ENCODE results near the gene ATRIP. TPM values are rescaled to one million over a fixed set of nuclear protein-coding genes. Genes with fewer than 3 reads are reported as not detected.
A peak's percentile ranks its signal among the peaks of the same experiment; 100 is the strongest.

ATRIP gene
- total RNA-seq, 1 experiment from 2014 or later = 16.1 TPM

GRCh38 chr3:48398701-48399386 is 47.7 kb upstream of the ATRIP start:
- Histone ChIP-seq H3K9me2 (replicated peaks; ENCODE audit: low read length) (no peaks in the 10 kb centered on the region), H3K4me3 (ENCODE audit: low read length) (no peak overlapping the region), H3K36me3 (ENCODE audit: low read depth, low read length) (no peaks in the 10 kb centered on the region), H3K4me1 (ENCODE audit: insufficient read depth, low read length) (peaks cover 11% of the 10 kb centered on the region; the same call in 1 of the 2 replicates), H3F3A (ENCODE audit: low read length, unreplicated experiment) (no peaks in the 10 kb centered on the region), H3K9me3 (ENCODE audit: low read length) (no peaks in the 10 kb centered on the region), H4K20me1 (ENCODE audit: low read length) (no peaks in the 10 kb centered on the region), H3K79me2 (ENCODE audit: low read length) (no peaks in the 10 kb centered on the region), H2AFZ (ENCODE audit: low read length) (no peak overlapping the region), H3K27me3 (ENCODE audit: low read length) (no peaks in the 10 kb centered on the region), H3K4me2 (ENCODE audit: low read length) (no peak overlapping the region), H3K9ac (ENCODE audit: low read length) (no peak overlapping the region), H3K27ac (ENCODE audit: low read length) (no peak overlapping the region)
- ChIA-PET POLR2A (ENCODE audit: unreplicated experiment) (no interaction called here), CTCF (interaction anchor here (0.9 to 3.9 kb wide), 2 partner anchors 37 kb away, joined by 3 to 222 read pairs; no protein-coding TSS in a partner anchor)
- intact Hi-C loops (cut with micrococcal nuclease) = no loop called here
- ATAC-seq (no peak), DNase-seq (no peak)
- TF ChIP-seq EZH2 (IDR thresholded peaks at IDR 0.05; ENCODE audit: low read length, unreplicated experiment) (no peak), EZH2phosphoT487 (IDR thresholded peaks at IDR 0.05; ENCODE audit: borderline replicate concordance, low read length) (no peak)
- TF ChIP-seq, protein P1, sequence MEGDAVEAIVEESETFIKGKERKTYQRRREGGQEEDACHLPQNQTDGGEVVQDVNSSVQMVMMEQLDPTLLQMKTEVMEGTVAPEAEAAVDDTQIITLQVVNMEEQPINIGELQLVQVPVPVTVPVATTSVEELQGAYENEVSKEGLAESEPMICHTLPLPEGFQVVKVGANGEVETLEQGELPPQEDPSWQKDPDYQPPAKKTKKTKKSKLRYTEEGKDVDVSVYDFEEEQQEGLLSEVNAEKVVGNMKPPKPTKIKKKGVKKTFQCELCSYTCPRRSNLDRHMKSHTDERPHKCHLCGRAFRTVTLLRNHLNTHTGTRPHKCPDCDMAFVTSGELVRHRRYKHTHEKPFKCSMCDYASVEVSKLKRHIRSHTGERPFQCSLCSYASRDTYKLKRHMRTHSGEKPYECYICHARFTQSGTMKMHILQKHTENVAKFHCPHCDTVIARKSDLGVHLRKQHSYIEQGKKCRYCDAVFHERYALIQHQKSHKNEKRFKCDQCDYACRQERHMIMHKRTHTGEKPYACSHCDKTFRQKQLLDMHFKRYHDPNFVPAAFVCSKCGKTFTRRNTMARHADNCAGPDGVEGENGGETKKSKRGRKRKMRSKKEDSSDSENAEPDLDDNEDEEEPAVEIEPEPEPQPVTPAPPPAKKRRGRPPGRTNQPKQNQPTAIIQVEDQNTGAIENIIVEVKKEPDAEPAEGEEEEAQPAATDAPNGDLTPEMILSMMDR (conservative IDR thresholded peaks at IDR 0.05; ENCODE audit: low read depth, low read length) = no peak
- no TSS peak for BruUV-seq (replicated peaks)

DNA sequence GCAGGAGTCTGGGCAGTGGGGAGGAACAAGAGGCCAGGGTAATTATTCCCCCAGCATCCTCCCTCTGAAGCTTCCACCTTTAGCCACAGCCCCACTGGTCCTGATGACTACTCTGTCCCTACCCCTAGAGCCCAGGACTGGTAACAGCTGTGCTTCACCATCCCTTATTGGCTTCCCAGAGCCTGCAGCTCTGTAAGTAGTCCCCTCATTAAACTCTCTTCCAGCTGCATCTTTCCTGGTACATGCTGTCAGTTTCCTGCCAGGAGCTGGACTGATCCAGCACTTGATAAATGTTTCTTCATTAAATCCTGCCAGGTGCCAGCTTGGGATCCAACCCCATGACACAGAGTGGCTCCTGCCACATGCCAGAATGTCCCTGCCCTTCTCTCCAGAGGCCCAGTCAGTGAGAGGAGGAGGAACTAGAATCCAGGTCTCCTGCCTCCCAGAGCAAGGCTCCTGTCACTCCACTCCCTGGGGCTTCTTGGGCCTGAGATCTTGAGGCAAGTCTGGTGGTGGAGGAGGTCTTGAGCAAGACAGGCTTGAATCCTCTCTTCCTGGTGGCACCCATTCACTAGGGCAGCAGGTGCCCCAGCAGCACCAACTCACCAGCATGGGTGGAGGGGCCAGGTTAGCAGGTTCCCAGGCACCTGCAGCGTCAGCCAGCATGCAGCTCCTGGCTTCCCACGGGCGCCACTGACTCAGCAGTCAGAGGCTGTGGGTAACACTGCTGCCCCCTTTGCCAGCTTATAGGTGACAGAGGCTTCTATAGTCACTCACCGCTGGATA is 47.0 kb upstream of the ATRIP start:
- H3K27ac ChIP-seq (ENCODE audit: low read length) = no peak overlapping the region
- no peaks in the 10 kb centered on the region for H3K9me3 ChIP-seq (ENCODE audit: low read length)
- no peak overlapping the region for H3K4me3 ChIP-seq (ENCODE audit: low read length)
- no peak overlapping the region for H3K9ac ChIP-seq (ENCODE audit: low read length)
- TF ChIP-seq EZH2phosphoT487 (IDR thresholded peaks at IDR 0.05; ENCODE audit: borderline replicate concordance, low read length) (no peak), EZH2 (IDR thresholded peaks at IDR 0.05; ENCODE audit: low read length, unreplicated experiment) (no peak)
- TF ChIP-seq, protein P1 (conservative IDR thresholded peaks at IDR 0.05; ENCODE audit: low read depth, low read length) = no peak
- CTCF ChIA-PET = interaction anchor here (2.1 to 3.9 kb wide), 2 partner anchors 37 to 124 kb away, joined by 13 to 222 read pairs; no protein-coding TSS in a partner anchor
- H3F3A ChIP-seq (ENCODE audit: low read length, unreplicated experiment) = no peaks in the 10 kb centered on the region
- no peaks in the 10 kb centered on the region for H3K27me3 ChIP-seq (ENCODE audit: low read length)
- DNase-seq (peak; percentile 11), ATAC-seq (peak; percentile 19; the same call in 1 of the 2 replicates)
- H3K36me3 ChIP-seq (ENCODE audit: low read depth, low read length) = no peaks in the 10 kb centered on the region
- no TSS peak for BruUV-seq (replicated peaks)
- intact Hi-C loops (cut with micrococcal nuclease) = no loop called here
- POLR2A ChIA-PET (ENCODE audit: unreplicated experiment) = no interaction called here
- H4K20me1 ChIP-seq (ENCODE audit: low read length) = no peaks in the 10 kb centered on the region
- H3K79me2 ChIP-seq (ENCODE audit: low read length) = no peaks in the 10 kb centered on the region
- H3K4me1 ChIP-seq (ENCODE audit: insufficient read depth, low read length) = peaks cover 11% of the 10 kb centered on the region; the same call in 1 of the 2 replicates
- H2AFZ ChIP-seq (ENCODE audit: low read length) = no peak overlapping the region
- no peaks in the 10 kb centered on the region for H3K9me2 ChIP-seq (replicated peaks; ENCODE audit: low read length)
- H3K4me2 ChIP-seq (ENCODE audit: low read length) = no peak overlapping the region

Data from PC-3 (cell line).